GM12891 (cell line): ENCODE measurements around the gene DHRS4.
"Not testable (repeated sequence)": the region's sequence is repeated elsewhere in the genome, so short reads cannot be mapped to it uniquely, and the experiment has no call there.

Experiments used
- PAX5 ChIP-seq: IDR thresholded peaks from 2 replicates; pipeline ENCODE4 v1.6.1; 2011; ENCODE audit warnings: low read length, moderate library complexity, mild to moderate bottlenecking; ENCODE audit not compliant: insufficient read depth, severe bottlenecking
- POLR2A ChIP-seq: IDR thresholded peaks from 2 replicates; pipeline ENCODE4 v1.6.1; 2011; ENCODE audit warnings: low read depth, low read length, control low read depth
- POLR2AphosphoS5 ChIP-seq: IDR thresholded peaks from 2 replicates; pipeline ENCODE4 v1.6.1; 2011; ENCODE audit warnings: low read depth, low read length, control low read depth
- POU2F2 ChIP-seq: IDR thresholded peaks from 2 replicates; pipeline ENCODE4 v1.6.1; 2011; ENCODE audit warnings: low read depth, mild to moderate bottlenecking, control low read depth, low read length, moderate library complexity
- SPI1 ChIP-seq: IDR thresholded peaks from 2 replicates; pipeline ENCODE4 v1.6.1; 2011; ENCODE audit warnings: low read depth, low read length, control low read depth
- TAF1 ChIP-seq: IDR thresholded peaks from 2 replicates; pipeline ENCODE4 v1.6.1; 2011; ENCODE audit warnings: low read depth, low read length, control low read depth

GRCh38 chr14:23951136-23951466, 2.5 kb upstream of the DHRS4 start:
- not testable (repeated sequence) for TF ChIP-seq TAF1, POLR2AphosphoS5, POLR2A, PAX5, SPI1, POU2F2
